GM10847 (cell line): Measurements from ENCODE around the gene ZNF76.

Source experiments
- POLR2A ChIP-seq: IDR thresholded peaks from 2 replicates; pipeline ENCODE4 v1.6.1; 2011; ENCODE audit not compliant: insufficient read length; ENCODE audit errors: extremely low read depth

Gene ZNF76

GRCh38 chr6:35259194-35259947 is at the start of gene ZNF76:
Gene ZNF76, plus strand, starts transcription at chr6:35259735. Its CDS starts 21,417 bp downstream, at chr6:35281152.
- TF ChIP-seq POLR2A = peak; percentile 47

DNA sequence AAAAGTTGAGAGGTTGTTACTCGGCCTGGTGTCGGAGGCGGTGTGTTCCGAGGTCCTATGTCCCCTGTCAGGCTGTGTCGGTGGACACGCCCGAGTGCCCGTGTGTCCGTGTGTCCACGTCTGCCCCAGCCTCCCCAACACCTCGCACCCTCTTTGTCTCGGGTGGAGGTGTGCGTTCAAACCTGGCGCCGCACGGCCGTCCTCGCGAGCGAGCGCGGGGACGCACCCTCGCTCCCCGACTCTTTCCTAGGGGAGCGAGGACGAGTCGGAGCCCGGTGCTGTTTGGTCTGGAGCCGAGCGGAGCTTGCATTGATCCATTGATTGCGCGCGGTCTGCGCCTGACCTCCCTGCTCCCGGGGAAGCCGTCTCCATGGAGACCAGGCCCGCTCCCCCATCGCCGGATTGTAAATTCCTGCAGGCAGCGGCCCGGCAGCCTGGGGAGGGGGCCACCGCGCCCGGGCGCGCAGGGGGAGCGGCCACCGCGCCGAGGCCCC is 46.2 kb upstream of the ZNF76 start:
- no peak for TF ChIP-seq POLR2A

GRCh38 chr6:35213824-35214756 is 45.4 kb upstream of the ZNF76 start, which contains the start of gene SCUBE3:
Gene SCUBE3, plus strand, starts transcription at chr6:35213956. Its CDS starts 463 bp downstream, at chr6:35214419.
- TF ChIP-seq POLR2A = no peak

DNA sequence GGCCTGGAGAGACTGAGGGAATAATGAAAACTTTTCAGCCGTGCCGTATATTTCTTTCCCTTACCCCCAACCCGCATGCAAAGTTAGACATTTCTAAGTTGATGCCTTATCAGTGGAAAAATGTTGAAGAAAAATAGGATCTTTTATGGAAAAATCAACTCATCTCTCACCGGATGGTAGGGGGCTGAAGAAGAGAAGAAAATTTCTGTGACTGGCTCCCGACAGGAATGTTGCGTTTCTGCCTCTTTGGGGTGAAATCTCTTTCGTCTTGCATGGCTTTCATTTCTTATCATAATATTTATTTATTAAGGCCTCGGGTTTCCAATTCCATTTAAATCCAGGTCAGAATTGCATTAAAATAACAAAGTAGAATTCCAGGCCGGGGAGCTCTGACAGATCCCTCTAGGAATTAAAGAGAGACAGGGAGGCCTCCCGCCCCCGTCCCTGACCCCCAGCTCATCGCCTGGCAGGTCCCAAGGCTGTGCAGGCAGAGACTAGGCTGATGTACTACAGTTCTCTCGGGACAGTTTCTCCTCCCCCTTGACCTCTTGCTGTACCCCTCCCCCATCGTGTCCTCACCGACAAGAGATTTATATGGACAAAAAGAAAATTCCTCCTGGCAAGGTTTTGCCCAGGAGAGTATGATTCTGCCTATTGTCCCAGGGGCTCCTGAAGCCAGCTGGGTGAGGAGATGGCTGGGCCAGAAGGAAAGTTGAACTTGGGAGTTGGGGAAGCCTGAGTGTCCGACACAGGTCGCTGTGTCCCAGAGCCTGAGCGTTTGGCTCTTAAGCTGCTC is 44.5 kb upstream of the ZNF76 start:
- no peak for TF ChIP-seq POLR2A

- no peak for TF ChIP-seq POLR2A
Measured at GRCh38 chr6:35215665-35216411, 43.7 kb upstream of the ZNF76 start.

- TF ChIP-seq POLR2A = no peak
Measured at GRCh38 chr6:35216412-35216732, 43.2 kb upstream of the ZNF76 start.

DNA sequence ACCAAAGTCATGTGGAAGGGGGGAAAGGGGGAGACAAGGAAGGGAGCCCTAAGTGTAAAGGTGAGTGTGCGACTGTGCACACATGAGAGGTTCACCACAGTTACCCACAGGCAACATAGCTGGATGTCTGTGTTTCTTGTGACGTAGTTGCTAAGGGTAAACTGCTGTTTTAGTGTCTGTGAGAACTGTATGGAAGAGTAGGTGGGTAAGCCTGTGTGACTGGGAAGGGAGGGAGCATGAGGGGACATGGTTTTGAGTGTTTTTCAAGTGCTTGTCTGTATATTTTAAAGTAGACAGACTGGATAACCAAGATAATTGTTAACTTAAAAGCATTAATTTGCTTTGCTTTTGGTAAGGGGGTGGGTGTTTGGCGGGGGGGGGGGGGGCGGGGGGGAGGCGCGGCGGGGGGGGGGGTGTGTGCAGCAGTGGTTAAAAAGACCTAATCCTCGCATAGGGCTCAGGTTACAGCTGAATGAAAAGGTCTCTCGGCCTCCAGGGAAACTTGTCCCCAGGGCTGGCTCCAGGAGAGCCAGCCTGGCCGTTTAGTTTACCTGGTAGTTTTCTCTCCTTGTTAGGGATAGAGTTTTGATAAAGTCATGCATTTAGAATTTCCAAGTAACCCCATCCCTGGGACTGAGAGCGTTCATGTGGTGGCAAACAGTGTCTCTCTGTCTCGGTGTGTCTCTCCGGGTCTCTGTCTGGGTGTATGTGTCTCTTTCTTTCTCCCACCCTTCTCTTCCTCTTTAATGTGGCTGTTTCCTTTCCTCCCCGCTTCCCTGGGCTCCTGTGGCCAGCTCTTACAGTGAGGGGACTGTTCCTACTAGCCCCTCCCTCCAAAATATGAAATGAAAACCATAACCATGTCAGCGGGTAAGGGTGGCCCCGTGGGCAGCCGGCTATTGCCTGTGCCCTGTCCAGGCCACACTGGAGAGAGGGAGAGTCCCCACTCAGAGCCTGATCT is 42.4 kb upstream of the ZNF76 start:
- no peak for TF ChIP-seq POLR2A

DNA sequence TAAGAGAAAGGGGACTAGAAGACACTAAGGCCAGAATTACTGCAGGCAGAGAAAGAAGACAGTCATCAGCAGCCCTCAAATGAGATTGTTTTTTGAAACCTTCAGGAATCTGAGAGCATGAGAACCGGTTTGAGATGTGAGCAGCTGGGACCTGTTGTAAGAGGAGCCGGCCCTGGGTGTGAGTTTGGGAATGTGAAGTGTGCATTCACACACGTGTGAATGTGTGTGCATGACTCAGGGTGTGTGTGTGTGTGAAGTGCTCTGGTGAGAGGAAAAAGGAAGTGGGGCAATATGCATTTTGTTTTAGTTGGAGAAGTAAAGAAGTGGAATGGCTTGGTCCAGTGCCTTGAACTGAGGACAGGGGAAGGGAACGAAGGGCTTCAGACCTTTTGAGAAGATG is 41.5 kb upstream of the ZNF76 start:
- TF ChIP-seq POLR2A = no peak

- no peak for TF ChIP-seq POLR2A
Measured at GRCh38 chr6:35218456-35218855, 41.1 kb upstream of the ZNF76 start.

GRCh38 chr6:35219683-35220326 is 39.7 kb upstream of the ZNF76 start:
- TF ChIP-seq POLR2A = no peak

GRCh38 chr6:35220711-35221110 is 38.8 kb upstream of the ZNF76 start:
- TF ChIP-seq POLR2A = no peak

GRCh38 chr6:35223396-35223795 is 36.1 kb upstream of the ZNF76 start:
- no peak for TF ChIP-seq POLR2A

DNA sequence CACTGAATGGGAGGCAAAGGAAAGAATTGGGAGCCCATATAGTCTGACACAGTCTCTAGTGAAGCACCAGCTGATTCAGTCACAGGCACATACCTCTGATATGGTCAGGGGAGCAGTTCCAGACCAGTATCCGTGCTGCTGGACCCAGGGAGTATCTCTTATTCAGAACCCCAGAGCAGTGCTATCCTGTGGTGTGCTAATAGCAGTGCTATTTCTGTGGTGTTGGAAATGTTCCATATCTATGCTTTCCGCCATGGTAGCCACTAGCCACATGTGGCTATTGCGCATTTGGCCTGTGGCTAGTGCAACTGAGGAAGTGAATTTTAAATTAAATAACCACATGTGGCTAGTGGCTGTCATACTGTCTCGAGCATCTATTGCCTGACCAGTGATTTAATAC is 34.8 kb upstream of the ZNF76 start:
- TF ChIP-seq POLR2A = no peak
